ENCODE results near the gene ZNF248.

DNA sequence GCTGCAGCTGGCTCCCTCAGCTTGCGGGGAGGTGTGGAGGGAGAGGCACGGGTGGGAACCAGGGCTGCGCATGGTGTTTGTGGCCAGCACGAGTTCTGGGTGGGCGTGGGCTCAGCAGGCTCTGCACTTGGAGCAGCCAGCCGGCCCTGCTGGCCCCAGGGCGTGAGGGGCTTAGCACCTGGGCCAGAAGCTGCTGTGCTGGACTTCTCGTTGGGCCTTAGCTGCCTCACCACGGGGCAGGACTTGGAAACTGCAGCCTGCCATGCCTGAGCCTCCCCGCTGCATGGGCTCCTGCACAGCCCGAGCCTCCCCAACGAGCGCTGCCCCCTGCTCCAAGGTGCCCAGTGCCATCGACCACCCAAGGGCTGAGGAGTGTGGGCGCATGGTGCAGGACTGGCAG is 120.1 kb downstream of the ZNF248 start:
- TF ChIP-seq CTCF (IDR thresholded peaks at IDR 0.05), result no peak
- TF ChIP-seq EZH2phosphoT487 (IDR thresholded peaks at IDR 0.05), result no peak
- TF ChIP-seq EZH2 (IDR thresholded peaks at IDR 0.05), result no peak

All from neural progenitor cell (in vitro differentiated cells).